ENCODE results near the gene TBC1D19.

Gene TBC1D19

DNA sequence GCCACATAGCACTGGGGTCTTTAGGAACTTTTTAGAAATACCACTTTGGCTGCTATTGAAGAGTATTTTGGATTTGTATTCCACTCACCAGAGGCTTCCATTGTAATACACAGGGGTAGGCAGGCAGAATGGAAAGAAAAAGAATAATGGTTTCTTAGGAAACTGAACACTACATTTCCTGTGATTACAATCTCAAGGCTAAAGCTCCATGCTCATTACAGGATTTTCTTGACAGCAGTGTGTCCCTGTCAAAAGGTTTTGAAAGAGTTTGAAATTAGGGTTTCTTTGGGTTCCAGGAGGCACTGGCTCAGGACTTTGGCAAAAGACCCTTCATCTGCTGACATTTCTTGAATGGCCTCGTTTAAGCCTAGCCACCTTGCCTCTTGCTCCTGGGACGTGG lies 201.9 kb downstream of the TBC1D19 start:
- no peak for ATAC-seq

DNA sequence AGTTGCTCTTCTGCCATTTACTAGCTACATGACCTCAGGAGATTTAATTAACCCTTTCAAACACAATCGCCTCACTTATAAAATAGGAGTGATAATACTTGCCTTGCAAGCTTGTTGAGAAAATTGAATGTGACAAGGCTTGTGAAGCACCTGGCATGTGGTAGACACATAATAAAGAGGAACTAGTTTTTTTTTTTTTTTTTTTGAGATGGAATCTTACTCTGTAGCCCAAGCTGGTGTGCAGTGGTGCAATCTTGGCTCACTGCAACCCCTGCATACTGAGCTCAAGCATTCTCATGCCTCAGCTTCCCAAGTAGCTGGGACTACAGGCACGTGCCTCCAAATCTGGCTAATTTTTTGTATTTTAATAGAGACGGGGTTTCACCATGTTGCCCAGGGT lies 203.0 kb downstream of the TBC1D19 start:
- no peak for ATAC-seq

DNA sequence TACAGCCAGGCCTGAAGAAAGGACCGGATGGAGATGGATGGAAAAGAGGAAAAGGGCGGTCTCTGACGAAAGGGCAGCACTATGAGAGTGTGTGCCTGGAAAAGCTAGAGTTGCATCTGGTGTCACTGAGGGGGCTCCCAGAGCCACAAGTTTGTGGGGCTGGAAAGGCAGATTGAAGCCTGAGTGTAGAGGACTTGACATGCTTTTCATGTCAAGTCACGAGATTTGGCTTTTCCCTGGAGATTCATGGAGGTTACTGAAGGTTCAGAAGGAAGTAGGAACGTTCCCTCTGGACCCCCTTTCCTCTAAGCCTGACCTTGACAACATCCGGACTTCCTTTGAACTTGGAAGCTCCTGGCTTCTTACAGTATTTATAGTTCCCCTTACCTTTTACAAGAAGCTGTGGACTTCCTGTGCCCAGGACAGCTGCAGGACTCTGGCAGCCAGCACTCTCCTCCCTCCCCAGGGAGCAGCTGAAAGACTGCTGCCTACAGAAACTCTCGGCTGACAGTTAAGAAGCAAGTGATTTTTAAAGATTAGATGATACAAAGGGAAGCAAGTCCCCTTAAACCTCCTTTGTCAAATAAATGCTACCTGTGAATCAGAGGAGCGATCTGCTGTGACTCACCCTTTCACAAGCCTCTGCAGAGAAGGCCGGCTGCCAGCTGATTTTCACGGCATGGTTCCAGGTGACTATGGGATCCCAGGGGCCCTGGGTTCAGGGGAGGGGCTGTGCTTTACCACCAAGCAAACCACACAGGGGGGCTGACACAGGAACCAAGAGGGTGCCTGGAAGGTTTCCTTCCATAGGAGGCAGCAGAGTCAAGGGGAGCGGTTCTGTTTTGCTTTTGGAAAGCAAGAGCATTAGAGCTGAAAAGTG lies 203.8 kb downstream of the TBC1D19 start:
- ATAC-seq: peak; percentile 82 to 88

DNA sequence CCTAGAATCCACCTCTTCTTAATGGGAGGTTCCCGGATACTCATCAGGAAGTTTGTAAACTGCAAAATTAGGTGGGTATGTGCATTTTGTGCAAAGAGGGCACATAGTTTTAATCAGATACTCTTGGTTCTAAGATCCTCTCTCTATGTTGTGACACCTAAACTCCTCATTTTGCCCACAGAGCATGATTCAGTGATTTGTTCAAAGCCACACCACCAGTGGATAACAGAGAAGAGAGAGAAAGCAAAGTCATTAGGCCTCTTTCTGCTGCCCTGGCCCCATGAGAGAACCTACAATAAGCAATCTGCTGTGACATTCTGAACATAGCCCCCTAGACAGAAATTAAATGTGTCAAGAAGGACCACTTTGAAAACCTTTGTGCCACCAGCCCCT lies 204.5 kb downstream of the TBC1D19 start:
- ATAC-seq: peak; percentile 67 to 68

DNA sequence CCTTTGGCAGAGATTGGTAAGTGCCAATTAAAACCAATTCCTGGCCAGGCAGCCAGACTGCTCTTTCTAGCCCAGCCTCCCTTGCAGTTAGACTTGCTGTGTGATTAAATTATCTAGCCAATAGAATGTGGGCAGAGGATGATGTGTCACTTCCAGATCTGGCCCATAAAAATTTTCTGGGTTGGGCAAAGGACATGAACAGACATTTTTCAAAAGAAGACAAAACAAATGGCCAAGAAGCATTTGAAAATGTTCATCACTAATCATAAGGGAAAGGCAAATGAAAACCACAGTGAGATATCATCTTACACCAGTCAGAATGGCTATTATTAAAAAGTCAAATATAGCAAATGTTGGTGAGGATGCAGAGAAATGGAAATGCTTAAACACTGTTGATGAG lies 205.3 kb downstream of the TBC1D19 start:
- no peak for ATAC-seq

DNA sequence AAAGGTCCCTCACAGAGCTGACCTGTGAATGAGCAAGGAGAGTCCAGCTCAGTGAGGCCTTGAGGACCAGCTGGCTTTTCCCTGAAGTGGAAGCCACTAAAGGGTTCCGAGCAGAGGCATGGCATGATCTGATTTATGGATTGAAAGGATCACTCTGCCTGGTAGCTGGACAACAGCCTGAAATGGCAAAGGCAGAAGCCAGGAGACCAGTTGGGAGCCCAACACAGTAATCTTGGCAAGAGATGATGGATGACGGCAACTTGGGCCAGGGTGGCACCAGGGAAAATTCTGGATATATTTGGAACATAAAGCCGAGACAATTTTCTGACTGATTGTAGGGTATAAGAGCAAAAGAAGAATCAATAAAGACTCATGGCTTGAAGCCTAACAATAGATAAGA lies 207.5 kb downstream of the TBC1D19 start:
- ATAC-seq: no peak

DNA sequence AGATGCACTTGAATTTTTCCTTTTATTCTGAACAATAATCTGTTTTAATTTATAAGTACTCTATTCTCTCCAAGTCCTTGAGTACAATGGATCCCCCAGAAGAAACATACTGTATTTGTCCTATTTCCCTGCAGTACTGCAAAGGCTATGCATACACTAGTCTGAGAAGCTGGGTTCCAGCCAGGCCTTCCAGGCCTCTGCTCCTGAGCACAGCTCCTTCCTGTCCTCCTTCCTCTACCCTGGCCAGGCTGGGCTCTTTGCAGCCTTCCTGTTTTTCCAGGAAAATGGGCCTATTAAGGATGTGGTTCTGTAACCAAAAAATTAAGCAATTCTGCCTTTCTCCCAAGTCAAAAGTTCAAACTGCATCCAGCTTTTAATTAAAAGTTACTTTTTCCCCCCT lies 208.8 kb downstream of the TBC1D19 start:
- no peak for ATAC-seq

DNA sequence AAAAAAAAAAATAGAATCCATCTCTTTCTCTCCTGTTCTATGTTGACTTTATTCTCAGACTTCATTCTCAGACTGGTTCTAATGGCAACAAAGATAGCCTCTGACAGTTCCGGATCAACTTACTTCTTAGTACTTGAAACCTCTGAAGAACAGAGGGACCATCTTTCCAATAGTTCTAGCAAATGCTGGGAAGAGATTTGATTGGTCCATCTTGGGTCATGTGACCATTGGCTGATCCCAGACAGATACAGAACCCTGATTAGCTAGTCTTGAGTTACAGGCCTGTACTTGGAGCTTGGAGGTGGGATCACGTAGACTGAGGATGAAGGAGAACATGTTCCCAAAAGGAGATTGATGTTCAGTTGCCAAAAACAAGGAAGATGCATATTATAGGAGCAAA lies 209.9 kb downstream of the TBC1D19 start:
- ATAC-seq: no peak

DNA sequence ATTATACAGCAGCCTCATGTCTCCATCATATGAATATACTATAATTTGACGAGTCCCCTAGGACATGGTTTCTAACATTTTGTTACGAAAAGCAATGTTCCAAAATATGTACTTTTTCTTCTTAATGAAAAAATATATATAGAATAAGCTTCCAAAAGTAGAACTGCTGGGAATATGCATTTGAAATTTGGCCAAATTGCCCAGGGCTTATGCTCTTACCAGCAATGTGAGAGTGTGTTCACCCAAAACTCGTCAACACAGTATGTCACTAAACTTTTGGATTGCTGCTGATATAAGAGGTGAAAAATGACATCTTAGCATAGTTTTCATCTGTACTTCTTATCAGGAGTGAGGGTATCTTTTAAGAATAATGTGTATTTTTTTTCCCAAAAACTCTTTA lies 212.2 kb downstream of the TBC1D19 start:
- ATAC-seq: no peak

DNA sequence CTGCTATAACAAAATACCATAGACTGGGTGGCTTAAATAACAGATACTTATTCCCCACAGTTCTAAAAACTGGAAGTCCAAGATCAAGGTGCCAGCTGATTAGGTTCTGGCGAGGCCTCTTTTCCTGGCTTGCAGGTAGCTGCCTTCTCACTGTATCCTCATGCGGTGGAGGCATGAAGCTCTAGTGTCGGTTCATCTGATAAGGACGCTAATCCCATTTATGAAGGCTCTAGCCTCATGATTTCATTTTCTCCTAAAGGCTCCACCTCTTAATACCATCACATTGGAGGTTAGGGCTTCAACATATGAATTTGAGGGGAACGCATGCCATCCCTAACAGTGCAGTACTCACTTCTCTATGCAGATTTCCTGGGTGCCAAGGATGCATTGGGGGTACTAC lies 218.9 kb downstream of the TBC1D19 start:
- ATAC-seq: no peak

DNA sequence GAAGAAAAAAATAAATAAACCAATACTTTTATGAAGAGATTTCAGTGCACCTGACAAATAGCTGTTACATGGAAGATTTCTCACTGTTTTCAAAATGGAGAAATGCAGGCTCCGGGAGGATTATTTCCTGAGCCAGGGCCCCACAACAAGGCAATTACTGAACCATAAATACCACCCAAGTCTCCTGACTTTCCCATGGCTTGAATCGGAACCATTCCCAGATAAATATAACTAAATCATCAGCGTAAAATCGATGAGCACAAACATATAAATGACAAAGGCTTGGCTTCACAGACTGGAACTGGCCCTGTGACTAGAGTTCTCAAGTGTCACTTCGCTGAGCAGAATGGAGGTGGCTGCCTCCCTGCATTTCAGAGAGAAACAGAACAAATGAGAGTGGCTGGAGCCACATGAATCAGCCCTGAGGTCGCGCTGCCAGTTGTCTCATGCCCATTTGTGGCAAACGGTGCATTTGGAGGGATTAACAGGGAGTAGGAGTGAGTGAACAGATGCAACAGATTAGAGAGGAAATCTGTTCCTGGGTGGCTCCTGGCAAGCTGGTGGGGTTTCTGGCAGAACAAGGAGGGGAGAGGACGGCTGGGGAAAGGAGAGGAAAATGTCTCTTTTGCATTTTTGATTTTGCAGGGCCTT lies 219.5 kb downstream of the TBC1D19 start:
- ATAC-seq: no peak

DNA sequence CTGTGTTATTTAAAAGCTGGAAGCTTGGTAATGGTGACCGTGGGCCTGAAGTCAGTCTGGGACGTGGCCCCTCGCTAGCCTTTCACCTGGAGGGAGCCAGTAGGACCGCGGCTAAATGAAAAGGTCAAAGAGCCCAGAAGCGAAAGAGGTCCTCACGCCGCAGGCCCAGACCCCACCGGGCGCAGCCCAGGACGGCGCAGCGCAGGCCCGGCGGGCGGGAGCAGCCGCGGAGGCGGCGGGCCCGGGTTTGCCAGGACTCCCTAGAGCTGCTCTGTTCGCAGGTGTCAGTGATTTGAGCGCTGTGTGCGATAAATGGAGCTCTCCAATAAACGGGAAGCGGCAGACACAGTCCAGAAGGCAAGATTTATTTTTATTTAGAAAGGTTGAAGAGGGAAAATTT lies 220.6 kb downstream of the TBC1D19 start:
- no peak for ATAC-seq

DNA sequence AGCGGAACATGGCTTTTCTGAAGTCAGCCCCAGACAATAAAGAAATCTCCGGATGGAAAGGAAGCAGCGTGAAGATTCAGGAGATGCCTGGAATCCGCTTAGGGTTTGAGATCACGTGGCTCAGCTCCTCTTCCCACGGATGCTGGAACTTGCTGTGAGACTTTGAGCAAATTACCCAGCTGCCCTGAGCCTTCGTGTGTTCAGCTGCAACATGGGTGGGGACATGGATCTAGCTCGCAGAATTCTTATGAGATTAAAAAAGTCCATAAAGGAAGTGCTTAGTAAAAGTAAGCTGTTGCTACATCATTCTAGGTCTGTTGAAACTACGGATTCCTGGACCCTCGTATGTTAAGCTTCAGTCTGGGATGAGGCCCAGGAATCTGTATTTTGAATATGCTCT lies 221.0 kb downstream of the TBC1D19 start:
- ATAC-seq: no peak

Measured in activated CD4-positive, CD25-positive, alpha-beta regulatory T cell treated with anti-CD3 and anti-CD28 coated beads, Interleukin-2, amount 50 U/mL, for 24 hours (primary cell).